Kidney glomerular epithelial cell (primary cell): Measurements from ENCODE around the gene POLD2.

Source experiments
- DNase-seq: peaks from one replicate; lab custom pipeline; 2025; lab: John Stamatoyannopoulos, UW

The POLD2 gene

DNA sequence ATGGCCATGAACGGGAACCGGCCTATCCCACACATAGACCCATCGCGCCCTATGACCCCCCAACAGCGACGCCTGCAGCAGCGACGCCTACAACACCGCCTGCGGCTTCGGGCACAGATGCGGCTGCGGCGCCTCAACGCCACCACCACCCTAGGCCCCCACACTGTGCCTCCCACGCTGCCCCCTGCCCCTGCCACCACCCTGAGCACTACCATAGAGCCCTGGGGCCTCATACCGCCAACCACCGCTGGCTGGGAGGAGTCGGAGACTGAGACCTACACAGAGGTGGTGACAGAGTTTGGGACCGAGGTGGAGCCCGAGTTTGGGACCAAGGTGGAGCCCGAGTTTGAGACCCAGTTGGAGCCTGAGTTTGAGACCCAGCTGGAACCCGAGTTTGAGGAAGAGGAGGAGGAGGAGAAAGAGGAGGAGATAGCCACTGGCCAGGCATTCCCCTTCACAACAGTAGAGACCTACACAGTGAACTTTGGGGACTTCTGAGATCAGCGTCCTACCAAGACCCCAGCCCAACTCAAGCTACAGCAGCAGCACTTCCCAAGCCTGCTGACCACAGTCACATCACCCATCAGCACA is 9.5 kb downstream of the POLD2 start:
- no peak for DNase-seq

- DNase-seq, result no peak
Measured at GRCh38 chr7:44112997-44113763, 10.2 kb downstream of the POLD2 start.

DNA sequence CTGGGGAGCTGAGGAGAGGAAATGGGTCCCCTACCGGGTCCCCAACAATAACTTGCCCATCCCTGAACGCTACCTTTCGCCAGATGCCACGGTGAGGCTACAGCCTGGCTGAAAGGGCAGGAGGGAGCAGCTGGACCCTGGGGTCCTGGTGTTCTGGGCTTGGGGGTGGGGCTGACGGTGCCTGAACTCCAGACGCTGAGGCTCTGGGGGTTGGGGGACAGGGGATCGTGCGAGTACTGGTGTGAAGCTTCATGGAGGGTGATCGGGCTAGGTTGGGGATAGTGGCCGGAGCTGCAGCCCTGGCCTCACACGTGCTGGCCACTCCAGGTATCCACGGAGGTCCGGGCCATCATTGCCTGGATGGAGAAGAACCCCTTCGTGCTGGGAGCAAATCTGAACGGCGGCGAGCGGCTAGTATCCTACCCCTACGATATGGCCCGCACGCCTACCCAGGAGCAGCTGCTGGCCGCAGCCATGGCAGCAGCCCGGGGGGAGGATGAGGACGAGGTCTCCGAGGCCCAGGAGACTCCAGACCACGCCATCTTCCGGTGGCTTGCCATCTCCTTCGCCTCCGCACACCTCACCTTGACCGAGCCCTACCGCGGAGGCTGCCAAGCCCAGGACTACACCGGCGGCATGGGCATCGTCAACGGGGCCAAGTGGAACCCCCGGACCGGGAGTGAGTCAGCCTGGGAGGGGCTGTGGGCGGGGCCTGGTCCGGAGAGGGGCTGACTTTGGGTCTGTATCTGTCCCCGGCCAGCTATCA is 10.9 kb downstream of the POLD2 start:
- DNase-seq, result no peak

DNA sequence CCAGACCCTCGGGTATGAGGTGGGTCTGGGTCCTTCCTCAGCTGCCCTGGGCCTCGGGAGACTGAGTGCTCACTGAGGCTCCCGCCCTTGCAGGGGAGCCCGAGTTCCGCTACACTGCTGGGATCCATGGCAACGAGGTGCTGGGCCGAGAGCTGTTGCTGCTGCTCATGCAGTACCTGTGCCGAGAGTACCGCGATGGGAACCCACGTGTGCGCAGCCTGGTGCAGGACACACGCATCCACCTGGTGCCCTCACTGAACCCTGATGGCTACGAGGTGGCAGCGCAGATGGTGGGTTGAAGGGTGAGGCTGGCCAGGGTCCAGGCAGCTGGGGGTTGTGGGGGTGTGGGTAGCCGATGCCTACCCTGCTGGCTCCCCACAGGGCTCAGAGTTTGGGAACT is 11.6 kb downstream of the POLD2 start:
- no peak for DNase-seq

DNA sequence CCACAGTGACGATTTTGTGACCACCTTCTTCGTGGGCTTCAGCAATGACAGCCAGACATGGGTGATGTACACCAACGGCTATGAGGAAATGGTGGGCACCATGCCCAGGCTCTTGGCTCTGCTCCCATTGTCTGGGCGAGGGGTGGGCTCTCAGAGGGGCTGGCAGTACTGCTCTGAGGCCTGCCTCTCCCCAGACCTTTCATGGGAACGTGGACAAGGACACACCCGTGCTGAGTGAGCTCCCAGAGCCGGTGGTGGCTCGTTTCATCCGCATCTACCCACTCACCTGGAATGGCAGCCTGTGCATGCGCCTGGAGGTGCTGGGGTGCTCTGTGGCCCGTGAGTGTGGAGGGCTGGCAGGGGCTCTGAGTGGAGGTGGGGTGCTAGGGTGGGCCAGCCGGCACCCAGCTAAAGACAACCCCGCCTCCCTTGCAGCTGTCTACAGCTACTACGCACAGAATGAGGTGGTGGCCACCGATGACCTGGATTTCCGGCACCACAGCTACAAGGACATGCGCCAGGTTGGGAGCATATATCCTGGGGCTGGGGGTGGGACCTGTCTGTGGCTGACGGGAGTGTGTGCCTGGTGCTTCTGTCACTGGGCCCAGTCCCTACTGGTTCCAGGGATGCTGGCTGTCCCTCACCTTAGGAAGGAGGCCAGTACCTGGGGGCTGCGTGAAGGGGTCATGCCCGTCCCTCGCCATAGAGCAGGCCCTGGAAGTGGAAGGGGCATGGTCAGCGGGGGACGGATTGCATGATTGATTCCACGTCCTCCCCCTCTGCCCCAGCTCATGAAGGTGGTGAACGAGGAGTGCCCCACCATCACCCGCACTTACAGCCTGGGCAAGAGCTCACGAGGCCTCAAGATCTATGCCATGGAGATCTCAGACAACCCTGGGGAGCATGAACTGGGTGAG is 12.4 kb downstream of the POLD2 start:
- DNase-seq, result no peak

- DNase-seq, result no peak
Measured at GRCh38 chr7:44109991-44110390, 13.4 kb downstream of the POLD2 start.

- DNase-seq, result no peak
Measured at GRCh38 chr7:44108768-44109750, 14.3 kb downstream of the POLD2 start.

GRCh38 chr7:44107961-44108767 is 15.2 kb downstream of the POLD2 start:
- DNase-seq, result no peak

DNA sequence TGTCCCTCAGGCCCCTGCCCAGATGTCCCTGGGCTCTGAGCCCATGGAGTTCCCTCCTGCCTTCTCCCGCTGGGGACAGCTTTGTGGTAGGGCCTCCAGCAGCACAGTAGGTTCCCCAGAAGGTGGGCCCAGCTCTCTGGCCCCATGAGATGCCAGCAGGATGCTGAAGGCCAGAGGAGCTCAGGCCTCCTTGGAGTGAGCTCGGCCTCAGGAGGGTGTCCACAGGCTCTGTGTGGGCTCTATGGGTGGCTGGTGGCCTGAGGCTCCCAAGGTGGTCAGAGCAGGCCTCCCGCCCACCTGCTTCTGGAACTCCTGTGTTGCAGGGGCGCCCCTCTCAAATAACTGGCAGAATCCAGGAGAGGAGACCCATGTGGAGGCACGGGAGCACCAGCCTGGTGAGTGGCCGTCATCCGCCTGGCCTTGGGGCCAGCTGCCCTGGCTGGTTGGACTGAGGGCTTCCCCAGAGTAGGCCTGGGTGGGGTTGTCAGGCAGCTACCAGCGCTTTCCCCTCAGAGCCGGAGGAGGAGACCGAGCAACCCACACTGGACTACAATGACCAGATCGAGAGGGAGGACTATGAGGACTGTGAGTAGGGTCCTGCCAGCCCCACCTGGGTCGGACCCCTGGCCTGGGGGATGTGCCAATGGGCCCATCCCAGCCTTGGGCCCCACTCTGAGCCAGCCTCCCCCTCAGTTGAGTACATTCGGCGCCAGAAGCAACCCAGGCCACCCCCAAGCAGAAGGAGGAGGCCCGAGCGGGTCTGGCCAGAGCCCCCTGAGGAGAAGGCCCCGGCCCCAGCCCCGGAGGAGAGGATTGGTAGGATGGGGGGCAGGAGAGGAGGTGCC is 16.0 kb downstream of the POLD2 start:
- DNase-seq, result no peak

DNA sequence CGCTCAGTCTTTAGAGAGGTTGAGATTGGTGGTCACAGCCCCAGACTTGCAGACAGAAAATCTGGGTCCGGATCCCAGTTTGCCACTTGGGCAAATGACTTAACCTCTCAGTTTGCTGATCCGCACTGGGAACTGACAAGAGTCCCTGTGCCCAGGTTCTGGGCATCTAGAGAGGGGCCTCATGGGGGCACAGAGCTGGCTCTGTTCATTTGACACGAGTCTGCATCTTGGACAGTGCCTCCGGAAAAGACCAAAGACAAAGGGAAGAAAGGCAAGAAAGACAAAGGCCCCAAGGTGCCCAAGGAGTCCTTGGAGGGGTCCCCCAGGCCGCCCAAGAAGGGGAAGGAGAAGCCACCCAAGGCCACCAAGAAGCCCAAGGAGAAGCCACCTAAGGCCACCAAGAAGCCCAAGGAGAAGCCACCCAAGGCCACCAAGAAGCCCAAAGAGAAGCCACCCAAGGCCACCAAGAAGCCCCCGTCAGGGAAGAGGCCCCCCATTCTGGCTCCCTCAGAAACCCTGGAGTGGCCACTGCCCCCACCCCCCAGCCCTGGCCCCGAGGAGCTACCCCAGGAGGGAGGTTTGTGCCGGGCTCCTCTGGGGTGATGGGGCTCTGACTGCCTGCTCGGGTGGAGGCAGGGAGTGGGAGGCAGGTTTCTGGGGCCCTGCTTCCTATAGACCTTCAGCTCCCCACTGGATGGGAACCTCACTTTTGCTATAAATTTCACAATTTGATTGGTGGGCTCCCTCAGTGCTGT is 16.9 kb downstream of the POLD2 start:
- DNase-seq, result no peak

DNA sequence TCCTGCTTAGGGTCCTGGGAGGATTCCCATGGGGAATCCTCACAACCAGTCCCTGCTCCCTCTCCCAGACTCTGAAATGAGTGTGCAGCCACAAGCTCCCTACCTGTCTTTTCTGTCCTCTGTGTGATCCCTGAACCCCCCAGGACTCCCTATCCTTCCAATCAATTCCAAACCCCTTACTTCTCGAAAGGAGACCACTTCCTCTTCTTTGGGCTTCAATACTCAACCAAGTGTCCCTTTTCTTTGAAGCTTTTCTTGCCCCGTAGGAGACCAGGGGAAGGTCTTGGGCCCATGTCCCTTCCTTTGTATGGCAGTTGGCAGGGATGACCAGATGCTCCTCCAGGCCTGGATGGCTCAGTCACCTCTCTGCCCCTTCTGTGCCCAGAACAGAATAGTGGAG is 17.5 kb downstream of the POLD2 start:
- no peak for DNase-seq

DNA sequence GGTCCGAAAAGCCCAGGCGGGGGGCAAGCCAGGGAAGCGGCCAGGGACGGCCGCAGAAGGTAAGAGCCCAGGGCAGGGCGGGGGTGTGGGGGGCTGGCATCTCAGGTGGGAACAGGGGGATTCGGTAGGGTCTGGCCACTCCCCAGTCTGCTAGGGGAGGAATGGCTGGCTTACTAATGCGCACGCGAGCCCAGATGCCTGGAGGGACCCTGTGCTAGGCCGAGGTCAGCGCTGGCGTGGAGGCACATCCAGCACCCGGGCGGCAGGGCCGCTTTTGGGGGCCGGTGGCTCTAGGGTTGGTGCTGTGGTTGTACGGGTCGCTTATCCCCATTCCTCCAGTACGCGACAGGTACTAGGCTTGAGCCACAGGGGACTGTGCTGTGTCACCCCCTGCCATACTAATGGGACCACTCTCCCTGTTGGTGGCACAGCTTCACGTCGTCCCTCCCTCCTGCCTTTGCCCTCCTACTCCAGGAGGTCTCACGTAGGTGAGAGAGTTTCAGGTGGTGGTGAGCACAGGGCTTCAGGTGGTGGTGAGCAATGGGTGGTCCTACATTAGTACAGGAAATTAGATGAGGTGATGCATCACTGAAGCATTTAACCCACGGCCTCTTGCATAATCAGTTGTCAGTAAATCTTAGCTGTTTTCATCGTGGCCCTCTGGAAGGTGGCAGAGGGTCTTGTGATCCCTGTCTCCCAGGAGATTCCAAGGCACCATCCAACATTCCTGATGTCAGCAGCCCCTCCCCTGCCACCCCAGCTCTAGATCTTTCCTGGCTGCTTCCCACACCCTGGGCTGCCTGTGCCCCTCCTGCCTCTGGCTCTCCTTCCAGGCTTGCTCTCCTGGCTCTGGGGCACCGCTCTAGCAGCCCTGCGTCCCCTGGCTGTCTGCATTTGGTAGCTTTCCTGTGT is 18.2 kb downstream of the POLD2 start:
- peak; percentile 72 for DNase-seq

- DNase-seq, result no peak
Measured at GRCh38 chr7:44103923-44104859, 19.2 kb downstream of the POLD2 start, which contains the start of gene AEBP1. AEBP1 (plus strand) TSS chr7:44104345; CDS start chr7:44104666, 321 bp downstream.

DNA sequence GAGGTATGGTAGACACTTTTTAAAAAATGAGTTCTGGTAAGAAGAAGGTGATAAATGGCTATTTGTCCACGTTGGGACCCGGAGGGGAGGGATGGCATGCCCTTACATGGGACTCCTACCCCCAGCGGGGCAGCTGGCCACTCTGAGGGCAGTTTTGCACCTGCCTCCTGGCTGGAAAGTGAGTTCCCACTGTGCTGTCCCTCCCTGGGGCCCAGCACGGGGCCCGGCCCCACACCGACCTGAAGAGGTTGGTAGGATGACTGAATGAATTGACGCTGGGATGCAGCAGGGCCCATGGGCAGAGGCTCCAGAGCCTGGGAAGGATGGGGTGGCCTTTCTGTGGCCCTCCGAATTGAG is 19.8 kb downstream of the POLD2 start:
- no peak for DNase-seq

GRCh38 chr7:44102846-44103565 is 20.3 kb downstream of the POLD2 start:
- DNase-seq, result no peak
